H1 (cell line): ENCODE results near the gene FAM120A. TPM values are rescaled to one million over a fixed set of nuclear protein-coding genes. Genes with fewer than 3 reads are reported as not detected.

Experiments
- CREB1 ChIP-seq: IDR thresholded peaks from 2 replicates; pipeline ENCODE4 v1.6.1; 2012; ENCODE audit warnings: inconsistent platforms
- JUND ChIP-seq: IDR thresholded peaks from 2 replicates; pipeline ENCODE4 v1.6.1; 2011; ENCODE audit warnings: mild to moderate bottlenecking, improper control_type of control experiment, low read length
- TAF1 ChIP-seq: IDR thresholded peaks from 2 replicates; pipeline ENCODE4 v1.6.1; 2011; ENCODE audit warnings: mild to moderate bottlenecking, low read depth, low read length
- TEAD4 ChIP-seq: IDR thresholded peaks from 2 replicates; pipeline ENCODE4 v1.6.1; 2012; ENCODE audit warnings: low read depth, low read length, inconsistent platforms, mixed read lengths
- polyA plus RNA-seq, 7 experiments: library from polyadenylated mRNA; depleted of rRNA in 3 of 7; stranded (reverse) in 5 of 7; unstranded in 2 of 7; fragments of >200 nt in 5 of 7; fragments of 200-250 nt in 2 of 7; gene quantifications; 1 replicate in 5 of 7; 2 replicates in 1 of 7; 4 replicates in 1 of 7; pipeline versions ENCODE4 v1.2.1 to v1.2.3, GENCODE V29; 2011 to 2013; ENCODE audit warnings: missing spikeins in 2 of 7, mixed read lengths in 2 of 7
- total RNA-seq: library from RNA; stranded (reverse); fragmentation: NEBNext Ultra II Directional; extraction: Animal tissue kit (Norgen Biotek cat#: 25700); gene quantifications from 2 replicates; pipeline ENCODE4 v1.2.1, GENCODE V29; 2021
- TF ChIP-seq, protein P1 (sequence below): fragments of 300-600 bp; sonication (generic); IDR thresholded peaks from 2 replicates; pipeline ENCODE4 v1.7.1; 2012; ENCODE audit warnings: low read length, moderate library complexity, mild to moderate bottlenecking, inconsistent platforms; ENCODE audit not compliant: insufficient replicate concordance

The FAM120A gene
- total and polyA plus RNA-seq, 2 of the 8 experiments (the other 6 are each of a cell fraction or from before 2014, with no cell fraction given), result 24.9 to 54.7 TPM

DNA sequence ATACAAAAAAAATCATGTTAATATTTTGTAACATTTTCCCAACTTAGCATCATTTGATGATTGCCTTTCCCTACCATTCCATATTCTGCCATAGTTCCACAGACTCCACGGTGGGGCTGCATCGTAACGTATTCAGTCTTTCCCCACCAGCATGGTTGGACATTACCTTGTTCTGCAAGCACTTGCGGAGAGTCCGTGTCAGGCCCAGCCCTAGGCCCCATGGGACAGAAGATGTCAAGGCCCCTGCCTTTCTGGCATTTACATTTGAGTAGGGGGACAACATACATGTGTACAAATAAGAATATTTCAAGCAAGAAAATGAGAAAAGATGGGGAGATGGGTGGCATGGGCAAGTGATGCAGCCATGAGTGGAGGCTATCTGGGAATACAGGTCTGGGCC, 116.7 kb downstream of the FAM120A start (continued):
- TF ChIP-seq, protein P1, sequence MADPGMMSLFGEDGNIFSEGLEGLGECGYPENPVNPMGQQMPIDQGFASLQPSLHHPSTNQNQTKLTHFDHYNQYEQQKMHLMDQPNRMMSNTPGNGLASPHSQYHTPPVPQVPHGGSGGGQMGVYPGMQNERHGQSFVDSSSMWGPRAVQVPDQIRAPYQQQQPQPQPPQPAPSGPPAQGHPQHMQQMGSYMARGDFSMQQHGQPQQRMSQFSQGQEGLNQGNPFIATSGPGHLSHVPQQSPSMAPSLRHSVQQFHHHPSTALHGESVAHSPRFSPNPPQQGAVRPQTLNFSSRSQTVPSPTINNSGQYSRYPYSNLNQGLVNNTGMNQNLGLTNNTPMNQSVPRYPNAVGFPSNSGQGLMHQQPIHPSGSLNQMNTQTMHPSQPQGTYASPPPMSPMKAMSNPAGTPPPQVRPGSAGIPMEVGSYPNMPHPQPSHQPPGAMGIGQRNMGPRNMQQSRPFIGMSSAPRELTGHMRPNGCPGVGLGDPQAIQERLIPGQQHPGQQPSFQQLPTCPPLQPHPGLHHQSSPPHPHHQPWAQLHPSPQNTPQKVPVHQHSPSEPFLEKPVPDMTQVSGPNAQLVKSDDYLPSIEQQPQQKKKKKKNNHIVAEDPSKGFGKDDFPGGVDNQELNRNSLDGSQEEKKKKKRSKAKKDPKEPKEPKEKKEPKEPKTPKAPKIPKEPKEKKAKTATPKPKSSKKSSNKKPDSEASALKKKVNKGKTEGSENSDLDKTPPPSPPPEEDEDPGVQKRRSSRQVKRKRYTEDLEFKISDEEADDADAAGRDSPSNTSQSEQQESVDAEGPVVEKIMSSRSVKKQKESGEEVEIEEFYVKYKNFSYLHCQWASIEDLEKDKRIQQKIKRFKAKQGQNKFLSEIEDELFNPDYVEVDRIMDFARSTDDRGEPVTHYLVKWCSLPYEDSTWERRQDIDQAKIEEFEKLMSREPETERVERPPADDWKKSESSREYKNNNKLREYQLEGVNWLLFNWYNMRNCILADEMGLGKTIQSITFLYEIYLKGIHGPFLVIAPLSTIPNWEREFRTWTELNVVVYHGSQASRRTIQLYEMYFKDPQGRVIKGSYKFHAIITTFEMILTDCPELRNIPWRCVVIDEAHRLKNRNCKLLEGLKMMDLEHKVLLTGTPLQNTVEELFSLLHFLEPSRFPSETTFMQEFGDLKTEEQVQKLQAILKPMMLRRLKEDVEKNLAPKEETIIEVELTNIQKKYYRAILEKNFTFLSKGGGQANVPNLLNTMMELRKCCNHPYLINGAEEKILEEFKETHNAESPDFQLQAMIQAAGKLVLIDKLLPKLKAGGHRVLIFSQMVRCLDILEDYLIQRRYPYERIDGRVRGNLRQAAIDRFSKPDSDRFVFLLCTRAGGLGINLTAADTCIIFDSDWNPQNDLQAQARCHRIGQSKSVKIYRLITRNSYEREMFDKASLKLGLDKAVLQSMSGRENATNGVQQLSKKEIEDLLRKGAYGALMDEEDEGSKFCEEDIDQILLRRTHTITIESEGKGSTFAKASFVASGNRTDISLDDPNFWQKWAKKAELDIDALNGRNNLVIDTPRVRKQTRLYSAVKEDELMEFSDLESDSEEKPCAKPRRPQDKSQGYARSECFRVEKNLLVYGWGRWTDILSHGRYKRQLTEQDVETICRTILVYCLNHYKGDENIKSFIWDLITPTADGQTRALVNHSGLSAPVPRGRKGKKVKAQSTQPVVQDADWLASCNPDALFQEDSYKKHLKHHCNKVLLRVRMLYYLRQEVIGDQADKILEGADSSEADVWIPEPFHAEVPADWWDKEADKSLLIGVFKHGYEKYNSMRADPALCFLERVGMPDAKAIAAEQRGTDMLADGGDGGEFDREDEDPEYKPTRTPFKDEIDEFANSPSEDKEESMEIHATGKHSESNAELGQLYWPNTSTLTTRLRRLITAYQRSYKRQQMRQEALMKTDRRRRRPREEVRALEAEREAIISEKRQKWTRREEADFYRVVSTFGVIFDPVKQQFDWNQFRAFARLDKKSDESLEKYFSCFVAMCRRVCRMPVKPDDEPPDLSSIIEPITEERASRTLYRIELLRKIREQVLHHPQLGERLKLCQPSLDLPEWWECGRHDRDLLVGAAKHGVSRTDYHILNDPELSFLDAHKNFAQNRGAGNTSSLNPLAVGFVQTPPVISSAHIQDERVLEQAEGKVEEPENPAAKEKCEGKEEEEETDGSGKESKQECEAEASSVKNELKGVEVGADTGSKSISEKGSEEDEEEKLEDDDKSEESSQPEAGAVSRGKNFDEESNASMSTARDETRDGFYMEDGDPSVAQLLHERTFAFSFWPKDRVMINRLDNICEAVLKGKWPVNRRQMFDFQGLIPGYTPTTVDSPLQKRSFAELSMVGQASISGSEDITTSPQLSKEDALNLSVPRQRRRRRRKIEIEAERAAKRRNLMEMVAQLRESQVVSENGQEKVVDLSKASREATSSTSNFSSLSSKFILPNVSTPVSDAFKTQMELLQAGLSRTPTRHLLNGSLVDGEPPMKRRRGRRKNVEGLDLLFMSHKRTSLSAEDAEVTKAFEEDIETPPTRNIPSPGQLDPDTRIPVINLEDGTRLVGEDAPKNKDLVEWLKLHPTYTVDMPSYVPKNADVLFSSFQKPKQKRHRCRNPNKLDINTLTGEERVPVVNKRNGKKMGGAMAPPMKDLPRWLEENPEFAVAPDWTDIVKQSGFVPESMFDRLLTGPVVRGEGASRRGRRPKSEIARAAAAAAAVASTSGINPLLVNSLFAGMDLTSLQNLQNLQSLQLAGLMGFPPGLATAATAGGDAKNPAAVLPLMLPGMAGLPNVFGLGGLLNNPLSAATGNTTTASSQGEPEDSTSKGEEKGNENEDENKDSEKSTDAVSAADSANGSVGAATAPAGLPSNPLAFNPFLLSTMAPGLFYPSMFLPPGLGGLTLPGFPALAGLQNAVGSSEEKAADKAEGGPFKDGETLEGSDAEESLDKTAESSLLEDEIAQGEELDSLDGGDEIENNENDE, result no peak
- TF ChIP-seq TAF1, result no peak
- no peak for TF ChIP-seq TEAD4
- no peak for TF ChIP-seq CREB1
- no peak for TF ChIP-seq JUND
